Psoas muscle (tissue), 8 donors: Measurements from ENCODE around the gene FAT2. TPM values are rescaled to one million over a fixed set of nuclear protein-coding genes. Genes with fewer than 3 reads are reported as not detected.

Experiments used
- ATAC-seq, 4 donors: fragments of 200-7000 bp; cut with Tn5 transposase; one replicate each; pipeline ENCODE4 v1.9.1; 2020; ENCODE audit warnings: moderate library complexity in 3 of 4, mild to moderate bottlenecking in 2 of 4
- DNase-seq, 2 donors: peaks; one replicate each; pipeline ENCODE4 v3.0.0-alpha.2; 2020
- H3K27ac ChIP-seq: fragments of 200-600 bp; one replicate; pipeline ENCODE4 v1.8.0; 2022
- H3K27me3 ChIP-seq, 3 donors: fragments of 200-600 bp in 1 of 3; one replicate each; pipeline versions ENCODE4 v1.6.1 to v1.8.0; 2013 to 2022; ENCODE audit warnings: low read length in 2 of 3, mild to moderate bottlenecking in 2 of 3, moderate library complexity in 1 of 3; ENCODE audit not compliant: insufficient read depth in 3 of 3
- H3K36me3 ChIP-seq, 2 donors: fragments of 200-600 bp in 1 of 2; one replicate each; pipeline versions ENCODE4 v1.6.1 to v1.8.0; 2013 to 2022; ENCODE audit warnings: low read depth in 1 of 2, mild to moderate bottlenecking in 1 of 2, moderate library complexity in 1 of 2; ENCODE audit not compliant: insufficient read depth in 1 of 2
- H3K4me1 ChIP-seq: fragments of 200-600 bp; one replicate; pipeline ENCODE4 v1.8.0; 2022
- H3K4me3 ChIP-seq: fragments of 200-600 bp; one replicate; pipeline ENCODE4 v1.8.0; 2022; ENCODE audit warnings: mild to moderate bottlenecking
- H3K9me3 ChIP-seq: fragments of 200-600 bp; one replicate; pipeline ENCODE4 v1.8.0; 2022
- CTCF ChIP-seq: fragments of 200-600 bp; IDR thresholded peaks from one replicate; pipeline ENCODE4 v1.8.0; 2022; ENCODE audit warnings: antibody characterized with exemption
- WGBS, 3 donors: extraction: QIAGEN DNeasy Blood & Tissue Kit; methylation state at CpG; one replicate each; pipeline versions ENCODE4 v1.1.6 to v1.1.7; 2013; 5-methylcytosine and 5-hydroxymethylcytosine counted together
- intact Hi-C, 2 donors: fragments of 100-400 bp; cut with DNase I; formaldehyde crosslinking; loops; one replicate each; pipeline versions ENCODE4 v1.11.0 to v1.14.2; 2022
- polyA plus RNA-seq, 3 donors: library from polyadenylated mRNA; stranded (reverse); fragments of 200-250 nt; gene quantifications; one replicate each; pipeline ENCODE4 v1.2.3, GENCODE V29; 2013
- total RNA-seq, 4 donors: library from RNA; stranded (reverse); fragmentation: NEBNext Ultra II Directional in 2 of 4; extraction: Animal tissue kit (Norgen Biotek cat#: 25700) in 2 of 4; gene quantifications; one replicate each; pipeline versions ENCODE4 v1.2.1 to v1.2.4, GENCODE V29; 2021 to 2023
- donor health status: healthy with polysubstance abuse.
- donor health status: DM: no; HTN: no; CAD: no; lungs with moderate emphysema.
- donor health status: Bipolar disorder and iron deficiency.
- donor health status: healthy.
- donor health status: DM: yes; HTN: yes; CAD: no.
- donor health status: DM: no; HTN: no; CAD: no.
- donor health status: DM: no; HTN: no; CAD: no.
- donor health status: DM: yes; HTN: yes; CAD: no.

Gene FAT2
- total and polyA plus RNA-seq, 7 donors: 0.01 to 0.03 (median 0.02) TPM; not detected in 3

- no peaks in the 10 kb centered on the region for H3K27me3 ChIP-seq
- intact Hi-C loops: no loop called here
- ATAC-seq: no peak
- 79 to 87% (median 86%) methylated on average over 4 of the region's 4 CpGs for WGBS, 3 donors
- H3K36me3 ChIP-seq: no peaks in the 10 kb centered on the region
- H3K4me3 ChIP-seq: no peak overlapping the region
- no peaks in the 10 kb centered on the region for H3K9me3 ChIP-seq
- no peak for DNase-seq
- H3K27ac ChIP-seq: no peak overlapping the region
- peaks cover 6% of the 10 kb centered on the region for H3K4me1 ChIP-seq
- no peak for TF ChIP-seq CTCF
Measured at GRCh38 chr5:151601391-151601790, 10.3 kb upstream of the FAT2 start.

- intact Hi-C loops: no loop called here
- DNase-seq: no peak
- no peaks in the 10 kb centered on the region for H3K36me3 ChIP-seq
- ATAC-seq: no peak
- 93 to 97% (median 96%) methylated on average over 3 of the region's 3 CpGs for WGBS, 3 donors
- H3K27me3 ChIP-seq: no peaks in the 10 kb centered on the region
- H3K9me3 ChIP-seq: no peaks in the 10 kb centered on the region
- H3K4me1 ChIP-seq: peaks cover 6% of the 10 kb centered on the region
- no peak overlapping the region for H3K4me3 ChIP-seq
- no peak overlapping the region for H3K27ac ChIP-seq
- TF ChIP-seq CTCF: no peak
Measured at GRCh38 chr5:151600069-151600665, 9.0 kb upstream of the FAT2 start.

DNA sequence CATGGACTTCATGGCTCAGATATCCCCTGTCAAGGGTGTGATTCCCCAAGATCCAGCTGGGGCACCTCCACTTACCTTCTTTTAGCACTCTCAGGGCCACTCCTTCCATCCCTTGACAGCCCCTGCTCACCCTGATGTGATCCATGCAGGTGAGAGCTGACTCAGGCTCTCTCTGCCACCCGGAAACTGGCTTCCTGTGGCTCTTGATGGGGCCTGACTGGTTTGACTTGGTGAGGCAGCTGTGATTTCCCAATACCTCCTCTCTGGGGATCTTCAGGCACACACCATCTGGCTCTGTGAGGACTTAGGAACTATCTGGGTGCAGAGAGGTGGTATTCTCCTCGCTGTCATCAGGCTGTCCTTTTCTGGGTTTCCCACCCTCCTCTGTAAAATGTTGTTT is 7.9 kb upstream of the FAT2 start:
- Histone ChIP-seq H3K4me3 (no peak overlapping the region), H3K27me3 (no peaks in the 10 kb centered on the region), H3K9me3 (no peaks in the 10 kb centered on the region), H3K4me1 (peaks cover 6% of the 10 kb centered on the region), H3K36me3 (no peaks in the 10 kb centered on the region), H3K27ac (no peak overlapping the region)
- intact Hi-C loops: no loop called here
- ATAC-seq (no peak), DNase-seq (no peak)
- TF ChIP-seq CTCF: no peak
- WGBS, 3 donors: 46 to 98% (median 82%) methylated on average over 2 of the region's 2 CpGs

- ATAC-seq: no peak
- Histone ChIP-seq H3K27me3 (no peaks in the 10 kb centered on the region), H3K9me3 (no peaks in the 10 kb centered on the region), H3K36me3 (no peaks in the 10 kb centered on the region), H3K4me3 (no peak overlapping the region), H3K27ac (no peak overlapping the region), H3K4me1 (peaks cover 6% of the 10 kb centered on the region)
- DNase-seq: no peak
- no peak for TF ChIP-seq CTCF
- intact Hi-C loops: no loop called here
- 78 to 95% (median 88%) methylated on average over 1 of the region's 1 CpG for WGBS, 3 donors
Measured at GRCh38 chr5:151598549-151598948, 7.4 kb upstream of the FAT2 start.

GRCh38 chr5:151597749-151598148 is 6.6 kb upstream of the FAT2 start:
- Histone ChIP-seq H3K27me3 (no peaks in the 10 kb centered on the region), H3K36me3 (no peaks in the 10 kb centered on the region), H3K27ac (no peak overlapping the region), H3K4me1 (peaks cover 6% of the 10 kb centered on the region), H3K4me3 (no peak overlapping the region), H3K9me3 (no peaks in the 10 kb centered on the region)
- TF ChIP-seq CTCF: no peak
- no peak for ATAC-seq
- no peak for DNase-seq
- intact Hi-C loops: no loop called here
- WGBS, 3 donors: 84 to 87% (median 86%) methylated on average over 3 of the region's 3 CpGs
